Measurements from ENCODE around the gene COX8A. TPM values are rescaled to one million over a fixed set of nuclear protein-coding genes. Genes with fewer than 3 reads are reported as not detected.

COX8A gene
- total and polyA plus RNA-seq, 9 of the 15 experiments (the other 6 are each of a cell fraction or from before 2014, with no cell fraction given): 274 to 1,206 (median 526) TPM

- TF ChIP-seq CEBPG (CRISPR knock-in tag; IDR thresholded peaks at IDR 0.05) (peak; percentile 96), CEBPG (tag; conservative IDR thresholded peaks at IDR 0.05 in 1 of 2, IDR thresholded peaks at IDR 0.05 in 1 of 2) (peak; percentile 94 to 98), MAZ (CRISPR knock-in tag; conservative IDR thresholded peaks at IDR 0.05 in 1 of 2, IDR thresholded peaks at IDR 0.05 in 1 of 2) (peak; percentile 95 to 99), SMARCA4 (IDR thresholded peaks at IDR 0.05) (no peak), EP400 (IDR thresholded peaks at IDR 0.05) (peak; percentile 96), NONO (IDR thresholded peaks at IDR 0.05; ENCODE audit: low read depth in 2 of 2, low read length in 1 of 2) (no peak), MTA3 (IDR thresholded peaks at IDR 0.05; ENCODE audit: borderline replicate concordance) (0 out of 2 replicates have a peak, but pooled peaks have one; percentile 82), LEF1 (IDR thresholded peaks at IDR 0.05) (no peak), CBX5 (IDR thresholded peaks at IDR 0.05; ENCODE audit: borderline replicate concordance, low read depth) (0 out of 2 replicates have a peak, but pooled peaks have one; percentile 49), TAF9B (IDR thresholded peaks at IDR 0.05; ENCODE audit: partially characterized antibody) (peak; percentile 92), SIN3B (IDR thresholded peaks at IDR 0.05; ENCODE audit: low read depth) (peak; percentile 77; the same call in 1 of the 2 replicates), ZNF76 (CRISPR knock-in tag; IDR thresholded peaks at IDR 0.05; ENCODE audit: borderline replicate concordance) (peak; percentile 57; the same call in 1 of the 2 replicates), SMAD4 (CRISPR knock-in tag; conservative IDR thresholded peaks at IDR 0.05) (no peak; the same call in none of the 2 replicates), SRF (CRISPR knock-in tag; IDR thresholded peaks at IDR 0.05) (peak in 1 of 2 experiments; percentile 68; a peak in 2 of 4 replicates), ZKSCAN1 (IDR thresholded peaks at IDR 0.05; ENCODE audit: low read depth, low read length) (0 out of 2 replicates have a peak, but pooled peaks have one; percentile 10), SP1 (CRISPR knock-in tag; IDR thresholded peaks at IDR 0.05) (peak; percentile 93), TFAP4 (CRISPR knock-in tag; IDR thresholded peaks at IDR 0.05; ENCODE audit: borderline replicate concordance) (peak; percentile 72), MED1 (CRISPR knock-in tag; IDR thresholded peaks at IDR 0.05; ENCODE audit: borderline replicate concordance) (no peak), FOSL1 (tag; conservative IDR thresholded peaks at IDR 0.05) (0 out of 2 replicates have a peak, but pooled peaks have one; percentile 24), KLF13 (tag; IDR thresholded peaks at IDR 0.05; ENCODE audit: borderline replicate concordance, low read depth) (peak; percentile 20; the same call in 1 of the 2 replicates), MAX (CRISPR knock-in tag; IDR thresholded peaks at IDR 0.05) (peak; percentile 30; the same call in 1 of the 2 replicates), ETS1 (conservative IDR thresholded peaks at IDR 0.05; ENCODE audit: control insufficient read depth, low read depth, low read length) (peak; percentile 70; the same call in 1 of the 2 replicates), CREB3L1 (IDR thresholded peaks at IDR 0.05; ENCODE audit: borderline replicate concordance, low read depth) (peak; percentile 42; the same call in 1 of the 2 replicates)
These were observed at the start of gene COX8A (continued) for GRCh38 chr11:63974259-63975143.

Measured in K562 (cell line).